ENCODE data around the gene NCAPG2. TPM values are rescaled to one million over a fixed set of nuclear protein-coding genes. Genes with fewer than 3 reads are reported as not detected.
A peak's percentile ranks its signal among the peaks of the same experiment; 100 is the strongest.

NCAPG2 gene
- total RNA-seq, 1 experiment from 2014 or later, result 99.4 TPM

- H4K8ac ChIP-seq (replicated peaks; ENCODE audit: insufficient read length, low read depth, low read length), result no peak overlapping the region
- no peaks in the 10 kb centered on the region for H3K9me3 ChIP-seq (ENCODE audit: control insufficient read depth, low read depth, low read length)
- no peak overlapping the region for H2AFZ ChIP-seq (ENCODE audit: low read length)
- H3K27ac Mint-ChIP-seq, result peak overlapping the region in 2 of 3 experiments; percentile 25 to 73; a peak in 2 of 7 replicates
- no peak overlapping the region for H2BK120ac ChIP-seq (ENCODE audit: low read depth, low read length, poor library complexity, severe bottlenecking)
- WGBS (ENCODE audit: extremely low coverage, insufficient read length, low lambda C conversion rate), result no CpG with 5 or more reads among the region's 19 CpGs
- no peaks in the 10 kb centered on the region for H3K27me3 ChIP-seq (ENCODE audit: insufficient read depth, low read length)
- H2BK20ac ChIP-seq (ENCODE audit: low read depth, low read length, poor library complexity, severe bottlenecking), result no peak overlapping the region
- no peak for TF ChIP-seq CTCF (conservative IDR thresholded peaks at IDR 0.05)
- no peaks in the 10 kb centered on the region; the same call in 1 of the 2 replicates for H3K27me3 Mint-ChIP-seq (ENCODE audit: low read depth)
- H3K4me1 Mint-ChIP-seq, result no peaks in the 10 kb centered on the region
- no peak overlapping the region for H3K9ac ChIP-seq (ENCODE audit: extremely low read depth, insufficient read length, low read length)
- H3K79me1 ChIP-seq (ENCODE audit: insufficient read depth, low read depth, low read length, poor library complexity, severe bottlenecking), result no peaks in the 10 kb centered on the region
- no peaks in the 10 kb centered on the region for H3K4me1 ChIP-seq (ENCODE audit: insufficient read depth, low read length)
- H2BK15ac ChIP-seq (ENCODE audit: low read depth, low read length), result no peak overlapping the region
- H2AK5ac ChIP-seq (ENCODE audit: insufficient read length, low read length), result no peak overlapping the region
- H3K27ac ChIP-seq (ENCODE audit: insufficient read length, low read depth, low read length), result no peak overlapping the region
- H3K23ac ChIP-seq (ENCODE audit: insufficient read length, low read depth, low read length), result no peak overlapping the region
- H3K4ac ChIP-seq (ENCODE audit: low read depth, low read length), result no peak overlapping the region
- H3K23me2 ChIP-seq (ENCODE audit: insufficient read length, low read depth, low read length, poor library complexity, severe bottlenecking), result no peaks in the 10 kb centered on the region
- no peak overlapping the region for H3K4me2 ChIP-seq (ENCODE audit: insufficient read depth, insufficient read length, low read length)
- H4K91ac ChIP-seq (ENCODE audit: insufficient read length, low read depth, low read length), result no peak overlapping the region
- no peaks in the 10 kb centered on the region for H3K9me3 Mint-ChIP-seq
- no peak overlapping the region for H3K56ac ChIP-seq (ENCODE audit: insufficient read length, low read depth, low read length)
- no peaks in the 10 kb centered on the region for H3K79me2 ChIP-seq (ENCODE audit: insufficient read depth, low read length)
- H4K20me1 ChIP-seq (ENCODE audit: control insufficient read depth, insufficient read depth, insufficient read length), result no peaks in the 10 kb centered on the region
- H3K14ac ChIP-seq (ENCODE audit: insufficient read depth, low read length), result no peak overlapping the region
- no peak for DNase-seq
- H2BK5ac ChIP-seq (ENCODE audit: insufficient read length, low read length), result no peak overlapping the region
- H4K5ac ChIP-seq (ENCODE audit: insufficient read length, low read depth, low read length), result no peak overlapping the region
- no peak overlapping the region for H3K4me3 Mint-ChIP-seq
- H3K18ac ChIP-seq (ENCODE audit: insufficient read length, low read depth, low read length), result no peak overlapping the region
- peaks cover 11 to 75% (median 72%) of the 10 kb centered on the region in 3 experiments; a peak in 6 of 7 replicates for H3K36me3 Mint-ChIP-seq (ENCODE audit: insufficient read depth in 1 of 3, low read depth in 3 of 3)
- no peak overlapping the region for H3T11ph ChIP-seq (ENCODE audit: low read length)
- H2BK12ac ChIP-seq (ENCODE audit: insufficient read length, low read depth, low read length), result no peak overlapping the region
Observed at GRCh38 chr7:158742065-158742821, 37.6 kb upstream of the NCAPG2 start.
